ENCODE data around the gene NLRP13.

DNA sequence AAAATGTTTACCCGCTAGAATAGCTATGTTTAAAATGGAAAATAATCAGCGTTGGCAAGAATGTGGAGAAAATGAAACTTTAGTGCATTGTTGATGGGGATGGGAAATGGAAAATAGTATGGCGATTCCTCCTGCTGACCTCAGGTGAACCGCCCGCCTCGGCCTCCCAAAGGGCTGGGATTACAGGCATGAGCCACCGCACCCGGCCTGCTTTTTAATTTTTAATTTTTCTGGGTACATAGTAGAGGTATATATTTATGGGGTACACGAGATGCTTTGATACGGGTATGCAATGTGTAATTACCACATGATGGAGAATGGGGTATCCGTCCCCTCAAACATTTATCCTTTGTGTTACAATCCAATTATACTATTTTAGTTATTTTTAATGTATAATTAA is 8.2 kb upstream of the NLRP13 start:
- TF ChIP-seq POLR2A (IDR thresholded peaks at IDR 0.05; ENCODE audit: low read length) (no peak), GATA1 (IDR thresholded peaks at IDR 0.05; ENCODE audit: low read depth, low read length) (no peak)
